Activated T-cell treated with anti-CD3 and anti-CD28 coated beads, Interleukin-2, amount 50 U/mL, for 24 hours (primary cell): ENCODE results near the gene MAP2K1.
"Not testable (repeated sequence)": the region's sequence is repeated elsewhere in the genome, so short reads cannot be mapped to it uniquely, and the experiment has no call there.

Experiments used
- DNase-seq: peaks from one replicate; pipeline ENCODE4 v3.0.0-alpha.2; 2020
- H3K27ac Mint-ChIP-seq: 2 replicates; pipeline ENCODE4 v1.8.0; 2020; ENCODE audit warnings: mild to moderate bottlenecking, mixed read lengths
- H3K27me3 Mint-ChIP-seq: 2 replicates; pipeline ENCODE4 v1.8.0; 2020; ENCODE audit warnings: mixed read lengths
- H3K36me3 Mint-ChIP-seq: 2 replicates; pipeline ENCODE4 v1.8.0; 2020; ENCODE audit warnings: low read depth, mixed read lengths
- H3K4me1 Mint-ChIP-seq: 2 replicates; pipeline ENCODE4 v1.8.0; 2020; ENCODE audit warnings: low read depth, mixed read lengths
- H3K4me3 Mint-ChIP-seq: 2 replicates; pipeline ENCODE4 v1.8.0; 2020; ENCODE audit warnings: mild to moderate bottlenecking, moderate library complexity, mixed read lengths
- H3K9me3 Mint-ChIP-seq: 2 replicates; pipeline ENCODE4 v1.8.0; 2020; ENCODE audit warnings: mixed read lengths

The MAP2K1 gene

GRCh38 chr15:66486887-66487286, 100.2 kb downstream of the MAP2K1 start:
- peak overlapping the region; percentile 52 for H3K27ac Mint-ChIP-seq

GRCh38 chr15:66488525-66488924, 101.8 kb downstream of the MAP2K1 start:
- no peak for DNase-seq
- H3K27ac Mint-ChIP-seq, result peak overlapping the region; percentile 42
- H3K36me3 Mint-ChIP-seq, result peaks cover 95% of the 10 kb centered on the region
- H3K27me3 Mint-ChIP-seq, result no peaks in the 10 kb centered on the region
- H3K9me3 Mint-ChIP-seq, result no peaks in the 10 kb centered on the region
- H3K4me1 Mint-ChIP-seq, result peaks cover 11% of the 10 kb centered on the region
- no peak overlapping the region for H3K4me3 Mint-ChIP-seq

More at GRCh38 chr15:66486887-66487286, 100.2 kb downstream of the MAP2K1 start:
- peaks cover 95% of the 10 kb centered on the region for H3K36me3 Mint-ChIP-seq
- no peak overlapping the region for H3K4me3 Mint-ChIP-seq
- no peaks in the 10 kb centered on the region for H3K27me3 Mint-ChIP-seq
- peaks cover 6% of the 10 kb centered on the region for H3K4me1 Mint-ChIP-seq
- H3K9me3 Mint-ChIP-seq, result no peaks in the 10 kb centered on the region
- DNase-seq, result no peak

- Mint-ChIP-seq H3K27me3 (no peaks in the 10 kb centered on the region), H3K4me3 (no peak overlapping the region), H3K9me3 (no peaks in the 10 kb centered on the region), H3K36me3 (peaks cover 98% of the 10 kb centered on the region), H3K4me1 (peaks cover 17% of the 10 kb centered on the region), H3K27ac (peak overlapping the region; percentile 71)
- DNase-seq, result no peak
Observed at GRCh38 chr15:66489179-66489791, 102.6 kb downstream of the MAP2K1 start.

- Mint-ChIP-seq H3K36me3 (peaks cover 99% of the 10 kb centered on the region), H3K27ac (peak overlapping the region; percentile 81), H3K4me1 (peaks cover 34% of the 10 kb centered on the region), H3K27me3 (no peaks in the 10 kb centered on the region), H3K9me3 (no peaks in the 10 kb centered on the region), H3K4me3 (no peak overlapping the region)
- DNase-seq, result no peak
Observed at GRCh38 chr15:66491846-66492245, 105.1 kb downstream of the MAP2K1 start.

GRCh38 chr15:66494262-66494661, 107.5 kb downstream of the MAP2K1 start:
- DNase-seq, result no peak
- Mint-ChIP-seq H3K36me3 (peaks cover 99% of the 10 kb centered on the region), H3K4me1 (peaks cover 44% of the 10 kb centered on the region), H3K27ac (peak overlapping the region; percentile 77), H3K9me3 (no peaks in the 10 kb centered on the region), H3K27me3 (no peaks in the 10 kb centered on the region), H3K4me3 (no peak overlapping the region)

GRCh38 chr15:66496951-66497501, 110.3 kb downstream of the MAP2K1 start:
- H3K36me3 Mint-ChIP-seq, result peaks cover 99% of the 10 kb centered on the region
- peak overlapping the region; percentile 99 for H3K27ac Mint-ChIP-seq
- no peak for DNase-seq
- no peaks in the 10 kb centered on the region for H3K9me3 Mint-ChIP-seq
- peaks cover 66% of the 10 kb centered on the region for H3K4me1 Mint-ChIP-seq
- peak overlapping the region; percentile 90 for H3K4me3 Mint-ChIP-seq
- H3K27me3 Mint-ChIP-seq, result no peaks in the 10 kb centered on the region

- Mint-ChIP-seq H3K9me3 (no peaks in the 10 kb centered on the region), H3K36me3 (peaks cover 99% of the 10 kb centered on the region), H3K4me1 (peaks cover 71% of the 10 kb centered on the region), H3K27ac (peak within 1 kb of the TSS; percentile 99), H3K4me3 (peak within 1 kb of the TSS; percentile 90), H3K27me3 (no peaks in the 10 kb centered on the region)
- peak; percentile 99 for DNase-seq
Observed at GRCh38 chr15:66497502-66498455, 111.1 kb downstream of the MAP2K1 start, which contains the start of gene SNAPC5. SNAPC5 (minus strand) TSS chr15:66497762; CDS start chr15:66497731, 31 bp downstream.

GRCh38 chr15:66498501-66499386, 112.0 kb downstream of the MAP2K1 start:
- Mint-ChIP-seq H3K27me3 (no peaks in the 10 kb centered on the region), H3K4me3 (peak overlapping the region; percentile 92), H3K36me3 (peaks cover 99% of the 10 kb centered on the region), H3K27ac (peak overlapping the region; percentile 99), H3K9me3 (no peaks in the 10 kb centered on the region), H3K4me1 (peaks cover 71% of the 10 kb centered on the region)
- no peak for DNase-seq

- Mint-ChIP-seq H3K27ac (peak overlapping the region; percentile 99), H3K36me3 (peaks cover 99% of the 10 kb centered on the region), H3K4me3 (peak overlapping the region; percentile 92), H3K4me1 (peaks cover 56% of the 10 kb centered on the region)
- not testable (repeated sequence) for H3K9me3 Mint-ChIP-seq, H3K27me3 Mint-ChIP-seq, DNase-seq
Observed at GRCh38 chr15:66500346-66500745, 113.6 kb downstream of the MAP2K1 start.

- no peak for DNase-seq
- Mint-ChIP-seq H3K27ac (peak overlapping the region; percentile 99), H3K9me3 (no peaks in the 10 kb centered on the region), H3K27me3 (no peaks in the 10 kb centered on the region), H3K4me3 (peak overlapping the region; percentile 92), H3K4me1 (peaks cover 63% of the 10 kb centered on the region), H3K36me3 (peaks cover 92% of the 10 kb centered on the region)
Observed at GRCh38 chr15:66502491-66502890, 115.8 kb downstream of the MAP2K1 start.

GRCh38 chr15:66503041-66503648, 116.4 kb downstream of the MAP2K1 start:
- H3K9me3 Mint-ChIP-seq, DNase-seq, H3K27me3 Mint-ChIP-seq: not testable (repeated sequence)
- Mint-ChIP-seq H3K27ac (peak overlapping the region; percentile 99), H3K36me3 (peaks cover 91% of the 10 kb centered on the region), H3K4me1 (peaks cover 65% of the 10 kb centered on the region), H3K4me3 (peak overlapping the region; percentile 92)

GRCh38 chr15:66503780-66504562, 117.3 kb downstream of the MAP2K1 start:
- no peaks in the 10 kb centered on the region for H3K27me3 Mint-ChIP-seq
- H3K9me3 Mint-ChIP-seq, result no peaks in the 10 kb centered on the region
- peaks cover 65% of the 10 kb centered on the region for H3K4me1 Mint-ChIP-seq
- DNase-seq, result no peak
- H3K27ac Mint-ChIP-seq, result peak overlapping the region; percentile 99
- H3K4me3 Mint-ChIP-seq, result peak overlapping the region; percentile 92
- H3K36me3 Mint-ChIP-seq, result peaks cover 91% of the 10 kb centered on the region
